GM12891 (cell line): ENCODE measurements around the gene ALPI.

Source experiments
- DNase-seq: peaks from one replicate; pipeline ENCODE4 v3.0.0; 2011; ENCODE audit warnings: low spot score; ENCODE audit not compliant: insufficient read length
- FAIRE-seq: peaks from 2 replicates; lab custom pipeline; 2011; peaks lifted over from hg19 to GRCh38; lab: Jason Lieb, UNC
- PAX5 ChIP-seq: IDR thresholded peaks from 2 replicates; pipeline ENCODE4 v1.6.1; 2011; ENCODE audit warnings: low read length, moderate library complexity, mild to moderate bottlenecking; ENCODE audit not compliant: insufficient read depth, severe bottlenecking
- POLR2A ChIP-seq: IDR thresholded peaks from 2 replicates; pipeline ENCODE4 v1.6.1; 2011; ENCODE audit warnings: low read depth, low read length, control low read depth
- POLR2AphosphoS5 ChIP-seq: IDR thresholded peaks from 2 replicates; pipeline ENCODE4 v1.6.1; 2011; ENCODE audit warnings: low read depth, low read length, control low read depth
- POU2F2 ChIP-seq: IDR thresholded peaks from 2 replicates; pipeline ENCODE4 v1.6.1; 2011; ENCODE audit warnings: low read depth, mild to moderate bottlenecking, control low read depth, low read length, moderate library complexity
- SPI1 ChIP-seq: IDR thresholded peaks from 2 replicates; pipeline ENCODE4 v1.6.1; 2011; ENCODE audit warnings: low read depth, low read length, control low read depth
- TAF1 ChIP-seq: IDR thresholded peaks from 2 replicates; pipeline ENCODE4 v1.6.1; 2011; ENCODE audit warnings: low read depth, low read length, control low read depth

The ALPI gene

GRCh38 chr2:232482301-232483238, 26.6 kb downstream of the ALPI start:
- FAIRE-seq (no peak), DNase-seq (no peak)
- no peak for TF ChIP-seq TAF1
- TF ChIP-seq POU2F2 = no peak
- no peak for TF ChIP-seq SPI1
- TF ChIP-seq POLR2AphosphoS5 = no peak
- no peak for TF ChIP-seq POLR2A
- TF ChIP-seq PAX5 = no peak

- DNase-seq (no peak), FAIRE-seq (no peak)
- TF ChIP-seq SPI1 (no peak), PAX5 (no peak), POLR2AphosphoS5 (no peak), POU2F2 (no peak), POLR2A (no peak), TAF1 (no peak)
These were observed 27.5 kb downstream of the ALPI start for GRCh38 chr2:232483311-232483922.

DNA sequence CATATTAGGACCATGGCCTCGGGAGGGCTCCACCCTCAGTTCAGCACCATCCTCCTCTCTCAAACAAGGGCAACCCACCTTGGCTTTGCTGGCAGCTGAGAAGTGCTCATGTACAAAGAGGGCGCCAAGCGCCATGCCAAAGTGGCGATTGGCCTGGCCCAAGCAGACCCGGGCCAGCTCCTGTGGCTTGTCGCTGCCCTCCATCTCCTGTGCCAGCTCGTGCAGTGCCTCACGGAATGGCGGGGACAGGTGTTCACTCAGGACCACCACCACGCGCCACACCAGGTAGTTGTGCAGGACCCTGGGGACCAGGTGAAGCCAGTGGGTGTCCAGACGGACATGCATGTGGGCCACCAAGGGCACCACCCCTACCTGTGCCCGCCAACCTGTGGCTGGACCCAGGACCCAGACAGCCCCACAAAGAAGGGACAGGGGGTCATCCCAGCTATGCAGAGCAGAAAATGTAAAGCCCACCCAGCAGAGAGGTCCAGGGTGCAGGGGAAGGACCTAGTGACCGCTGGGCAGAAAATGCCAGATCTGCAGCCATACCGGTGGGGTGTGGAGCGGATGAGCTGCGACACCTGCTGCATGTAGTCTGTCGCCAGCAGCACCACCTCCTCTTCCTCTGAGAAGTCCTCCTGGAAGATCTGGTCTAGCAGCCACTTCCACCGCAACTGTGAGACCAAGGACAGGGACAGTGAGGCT, 28.1 kb downstream of the ALPI start:
- no peak for TF ChIP-seq POU2F2
- TF ChIP-seq SPI1 = no peak
- TF ChIP-seq PAX5 = no peak
- TF ChIP-seq TAF1 = no peak
- no peak for TF ChIP-seq POLR2A
- no peak for TF ChIP-seq POLR2AphosphoS5
- no peak for DNase-seq
- no peak for FAIRE-seq

GRCh38 chr2:232484628-232485347, 28.8 kb downstream of the ALPI start:
- DNase-seq (no peak), FAIRE-seq (no peak)
- no peak for TF ChIP-seq POU2F2
- TF ChIP-seq TAF1 = no peak
- no peak for TF ChIP-seq POLR2A
- TF ChIP-seq POLR2AphosphoS5 = no peak
- no peak for TF ChIP-seq PAX5
- TF ChIP-seq SPI1 = no peak

- TF ChIP-seq TAF1 = no peak
- no peak for TF ChIP-seq POLR2AphosphoS5
- no peak for TF ChIP-seq SPI1
- TF ChIP-seq PAX5 = no peak
- TF ChIP-seq POU2F2 = no peak
- FAIRE-seq (no peak), DNase-seq (no peak)
These were observed 29.4 kb downstream of the ALPI start for GRCh38 chr2:232485348-232485756.

- FAIRE-seq (no peak), DNase-seq (no peak)
- TF ChIP-seq POLR2AphosphoS5 = no peak
- TF ChIP-seq SPI1 = no peak
- TF ChIP-seq POLR2A = no peak
- no peak for TF ChIP-seq PAX5
- TF ChIP-seq POU2F2 = no peak
- TF ChIP-seq TAF1 = no peak
These were observed 30.0 kb downstream of the ALPI start for GRCh38 chr2:232485757-232486557.

DNA sequence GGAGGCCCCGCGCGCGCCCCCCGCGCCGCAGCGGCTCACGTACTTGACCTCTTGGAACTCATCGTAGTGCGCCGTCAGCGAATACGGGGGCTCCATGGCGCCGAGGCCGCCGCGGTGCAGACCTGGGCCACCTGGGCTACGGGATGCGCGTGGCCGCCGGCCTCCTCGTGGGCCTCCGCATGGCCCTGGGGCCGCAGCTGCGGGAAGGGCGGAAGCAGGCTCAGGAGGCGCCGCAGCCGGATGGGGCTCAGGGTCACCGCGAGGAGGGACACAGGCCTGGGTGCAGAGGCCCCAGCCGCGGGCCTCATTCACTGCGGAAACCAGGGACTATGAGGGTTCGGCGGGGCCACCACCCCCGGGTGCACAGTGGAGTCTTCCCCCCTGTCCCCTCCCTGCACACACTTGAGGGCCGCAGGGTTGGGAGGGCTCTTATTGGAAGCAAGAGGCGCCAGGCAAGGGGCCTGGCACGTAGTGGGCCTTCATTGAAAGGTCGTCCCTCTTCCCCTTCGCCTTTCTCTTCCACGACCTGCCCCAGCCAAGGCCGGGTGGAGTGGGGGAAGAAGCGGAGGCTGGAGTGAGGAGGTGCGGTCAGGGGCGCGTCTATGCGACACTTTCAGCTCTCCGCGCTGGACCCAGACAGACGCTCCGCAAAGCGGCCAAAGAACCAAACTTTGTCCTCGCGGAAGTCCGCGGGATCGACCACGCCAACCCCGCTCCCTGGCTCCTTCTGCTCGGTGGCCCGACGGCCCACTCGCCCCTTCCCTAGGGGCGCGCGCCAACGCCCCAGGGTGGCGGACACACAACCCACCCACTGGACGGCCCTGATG, 30.8 kb downstream of the ALPI start:
- TF ChIP-seq SPI1 = no peak
- no peak for TF ChIP-seq POLR2AphosphoS5
- no peak for TF ChIP-seq TAF1
- TF ChIP-seq POU2F2 = no peak
- no peak for TF ChIP-seq PAX5
- DNase-seq = no peak

More for the DNA sequence above, 30.8 kb downstream of the ALPI start:
- FAIRE-seq = no peak
